Upper lobe of left lung (tissue), 4 donors: ENCODE measurements around the gene GNAZ.

Source experiments
- CTCF ChIP-seq, 6 experiments: fragments of 450-650 bp in 4 of 6; fragments of 200-600 bp in 2 of 6; sonication (generic) in 2 of 6; IDR thresholded peaks; one replicate each; pipeline ENCODE4 v1.5.1; 2016 to 2019; ENCODE audit warnings: antibody characterized with exemption in 6 of 6
- EP300 ChIP-seq, 4 donors: sonication (generic); formaldehyde crosslinking; IDR thresholded peaks; one replicate each; pipeline ENCODE4 v1.5.1; 2017; ENCODE audit warnings: antibody characterized with exemption in 4 of 4, control low read depth in 2 of 4

- TF ChIP-seq CTCF (IDR thresholded peaks at IDR 0.05) (no peak), EP300 (IDR thresholded peaks at IDR 0.05) (no peak)
Observed at GRCh38 chr22:23068832-23069385, 1.4 kb upstream of the GNAZ start.
